Activated CD8-positive, alpha-beta memory T cell treated with anti-CD3 and anti-CD28 coated beads, Interleukin-2, amount 10 ng/mL, durations not matched to agents 7 days and 5 days (primary cell): ENCODE measurements around the gene SNAPC2. TPM values are rescaled to one million over a fixed set of nuclear protein-coding genes. Genes with fewer than 3 reads are reported as not detected.
A peak's percentile ranks its signal among the peaks of the same experiment; 100 is the strongest.

Experiments
- ATAC-seq: fragments of 150-1000 bp; cut with Tn5 transposase; one replicate; pipeline ENCODE4 v1.10.0; 2021; ENCODE audit warnings: moderate library complexity
- CTCF ChIA-PET: fragments of 350-600 bp; sonication (Branson Sonifier 250); formaldehyde crosslinking; loops from one replicate; lab custom pipeline; 2021; ENCODE audit warnings: antibody characterized with exemption; lab: Charles Lee
- DNase-seq: peaks from one replicate; pipeline ENCODE4 v3.0.0-alpha.2; 2020
- H3K27ac Mint-ChIP-seq: one replicate; pipeline ENCODE4 v1.8.0; 2021; ENCODE audit warnings: mild to moderate bottlenecking, mixed read lengths
- H3K27me3 Mint-ChIP-seq: one replicate; pipeline ENCODE4 v1.8.0; 2021; ENCODE audit warnings: mixed read lengths
- H3K36me3 Mint-ChIP-seq: one replicate; pipeline ENCODE4 v1.8.0; 2021; ENCODE audit warnings: mild to moderate bottlenecking, mixed read lengths
- H3K4me1 Mint-ChIP-seq: one replicate; pipeline ENCODE4 v1.8.0; 2021; ENCODE audit warnings: mixed read lengths
- H3K4me3 Mint-ChIP-seq: one replicate; pipeline ENCODE4 v1.8.0; 2021; ENCODE audit warnings: mild to moderate bottlenecking, moderate library complexity, mixed read lengths
- H3K9me3 Mint-ChIP-seq: one replicate; pipeline ENCODE4 v1.8.0; 2022; ENCODE audit warnings: low read depth, mixed read lengths
- total RNA-seq, 2 experiments: library from RNA; stranded (reverse); gene quantifications; one replicate each; pipeline ENCODE4 v1.2.3, GENCODE V29; 2021

The SNAPC2 gene, protein sequence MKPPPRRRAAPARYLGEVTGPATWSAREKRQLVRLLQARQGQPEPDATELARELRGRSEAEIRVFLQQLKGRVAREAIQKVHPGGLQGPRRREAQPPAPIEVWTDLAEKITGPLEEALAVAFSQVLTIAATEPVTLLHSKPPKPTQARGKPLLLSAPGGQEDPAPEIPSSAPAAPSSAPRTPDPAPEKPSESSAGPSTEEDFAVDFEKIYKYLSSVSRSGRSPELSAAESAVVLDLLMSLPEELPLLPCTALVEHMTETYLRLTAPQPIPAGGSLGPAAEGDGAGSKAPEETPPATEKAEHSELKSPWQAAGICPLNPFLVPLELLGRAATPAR
- 10 to 100 TPM; 18.0 to 24.0 TPM for total RNA-seq

DNA sequence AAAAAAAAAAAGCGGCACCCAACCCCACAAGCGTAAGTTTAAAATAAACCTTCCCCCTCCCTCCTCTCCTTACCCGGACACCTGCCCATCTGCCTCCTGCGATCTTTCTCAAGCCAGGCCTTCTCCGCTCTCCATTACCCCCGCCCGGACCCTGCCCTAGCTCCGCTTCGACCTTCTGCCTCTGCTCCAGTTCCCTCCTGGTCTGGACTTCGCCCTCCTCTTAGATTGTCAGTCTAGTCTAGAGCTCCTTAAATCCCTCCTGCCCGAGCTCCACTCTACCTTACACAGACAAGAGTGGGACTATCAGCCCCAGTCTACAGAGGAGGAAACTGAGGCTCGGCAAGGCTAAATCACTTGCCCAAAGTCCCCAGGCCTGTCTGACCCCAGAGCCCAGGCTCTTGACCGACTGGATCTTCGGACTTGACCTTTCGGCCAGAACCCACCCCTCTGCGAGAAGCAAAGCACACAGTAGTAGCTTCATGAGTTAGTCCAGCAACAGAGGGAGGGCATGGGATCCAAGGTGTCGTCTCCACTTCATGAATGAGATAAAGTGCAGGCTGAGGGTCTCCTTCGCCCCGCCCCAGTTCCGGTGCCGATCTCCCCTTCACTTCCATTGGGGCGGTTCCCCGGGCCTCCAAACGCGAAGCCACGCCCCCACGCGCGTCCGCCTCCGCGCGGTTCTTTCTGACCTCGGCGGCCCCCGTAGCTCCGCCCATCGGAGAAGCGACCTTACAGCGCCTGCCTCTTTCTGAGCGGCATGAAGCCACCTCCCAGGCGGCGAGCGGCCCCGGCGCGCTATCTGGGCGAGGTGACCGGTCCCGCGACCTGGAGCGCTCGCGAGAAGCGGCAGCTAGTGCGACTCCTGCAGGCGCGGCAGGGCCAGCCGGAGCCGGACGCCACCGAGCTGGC is at the start of gene SNAPC2:
TSS of gene SNAPC2 (plus strand) at position 729 of the 909 bp plus-strand sequence. CDS start at position 758, 29 bp downstream.
- Mint-ChIP-seq H3K9me3 (no peaks in the 10 kb centered on the region), H3K36me3 (peaks cover 4% of the 10 kb centered on the region), H3K27me3 (peaks cover 28% of the 10 kb centered on the region), H3K27ac (peak within 1 kb of the TSS; percentile 92), H3K4me1 (peaks cover 32% of the 10 kb centered on the region), H3K4me3 (peak within 1 kb of the TSS; percentile 83)
- DNase-seq = peak; percentile 98
- peak; percentile 78 for ATAC-seq
- CTCF ChIA-PET = interaction anchor here (1.0 to 7.6 kb wide), 12 partner anchors 10 to 351 kb away, joined by 3 to 75 read pairs (median 6); partner anchors contain the start of genes MAP2K7 and TIMM44

- peak; percentile 9 for ATAC-seq
- Mint-ChIP-seq H3K36me3 (no peaks in the 10 kb centered on the region), H3K4me3 (no peak overlapping the region), H3K27me3 (peaks cover 55% of the 10 kb centered on the region), H3K9me3 (no peaks in the 10 kb centered on the region), H3K4me1 (peaks cover 29% of the 10 kb centered on the region), H3K27ac (peak overlapping the region; percentile 17)
- CTCF ChIA-PET = interaction anchor here (0.5 to 0.7 kb wide), 2 partner anchors 33 to 396 kb away, joined by 3 to 6 read pairs; partner anchors contain the start of gene MAP2K7
- DNase-seq = peak; percentile 82
Measured at GRCh38 chr19:7870571-7871436, 49.3 kb upstream of the SNAPC2 start.

- Mint-ChIP-seq H3K27ac (peak overlapping the region; percentile 17), H3K27me3 (peaks cover 56% of the 10 kb centered on the region), H3K36me3 (no peaks in the 10 kb centered on the region), H3K9me3 (no peaks in the 10 kb centered on the region), H3K4me3 (peak overlapping the region; percentile 3), H3K4me1 (peaks cover 29% of the 10 kb centered on the region)
- CTCF ChIA-PET = interaction anchor here (0.5 kb wide), 1 partner anchor 395 kb away, joined by 3 read pairs; no protein-coding TSS in a partner anchor
- ATAC-seq (peak; percentile 5), DNase-seq (peak; percentile 88)
Measured at GRCh38 chr19:7871437-7872305, 48.5 kb upstream of the SNAPC2 start.

GRCh38 chr19:7872306-7873204 is 47.6 kb upstream of the SNAPC2 start:
- peaks cover 29% of the 10 kb centered on the region for H3K4me1 Mint-ChIP-seq
- no peak overlapping the region for H3K27ac Mint-ChIP-seq
- no peaks in the 10 kb centered on the region for H3K9me3 Mint-ChIP-seq
- no peak for DNase-seq
- no peak for ATAC-seq
- peaks cover 47% of the 10 kb centered on the region for H3K27me3 Mint-ChIP-seq
- CTCF ChIA-PET = interaction anchor here (0.6 kb wide), 1 partner anchor 972 kb away, joined by 3 read pairs; no protein-coding TSS in a partner anchor
- H3K36me3 Mint-ChIP-seq = no peaks in the 10 kb centered on the region
- H3K4me3 Mint-ChIP-seq = no peak overlapping the region

- no peaks in the 10 kb centered on the region for H3K9me3 Mint-ChIP-seq
- no peak overlapping the region for H3K27ac Mint-ChIP-seq
- DNase-seq = no peak
- peaks cover 26% of the 10 kb centered on the region for H3K4me1 Mint-ChIP-seq
- no peak for ATAC-seq
- H3K4me3 Mint-ChIP-seq = peak overlapping the region; percentile 38
- H3K27me3 Mint-ChIP-seq = peaks cover 40% of the 10 kb centered on the region
- CTCF ChIA-PET = no interaction called here
- no peaks in the 10 kb centered on the region for H3K36me3 Mint-ChIP-seq
Measured at GRCh38 chr19:7873304-7874075, 46.6 kb upstream of the SNAPC2 start.

GRCh38 chr19:7874076-7874896 is 45.9 kb upstream of the SNAPC2 start, which contains the start of gene PRR36:
PRR36 (minus strand) TSS chr19:7874390; CDS start chr19:7873689, 701 bp downstream.
- peak within 1 kb of the TSS; percentile 38 for H3K4me3 Mint-ChIP-seq
- CTCF ChIA-PET = interaction anchor here (1.5 to 2.3 kb wide), 2 partner anchors 13 to 29 kb away, joined by 3 to 7 read pairs; partner anchors contain the start of gene MAP2K7

DNA sequence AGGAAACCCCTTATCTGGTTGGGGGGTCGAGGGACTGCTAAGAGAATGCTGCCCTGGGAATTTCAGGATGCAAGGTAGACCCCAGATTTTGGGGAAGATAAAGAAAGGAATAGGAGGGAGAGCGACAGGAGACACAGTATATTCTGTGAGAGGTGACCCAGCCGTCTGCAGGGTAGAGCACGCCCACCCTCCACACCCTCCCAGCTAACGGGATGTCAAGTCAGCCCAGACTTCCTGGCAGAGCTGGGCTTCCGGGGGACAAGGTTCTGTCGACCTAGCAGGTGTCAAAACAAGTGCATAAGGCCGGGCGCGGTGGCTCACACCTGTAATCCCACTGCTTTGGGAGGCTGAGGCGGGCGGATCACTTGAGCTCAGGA is 45.3 kb upstream of the SNAPC2 start:
- Mint-ChIP-seq H3K4me1 (peaks cover 20% of the 10 kb centered on the region), H3K36me3 (no peaks in the 10 kb centered on the region), H3K27ac (no peak overlapping the region), H3K27me3 (peaks cover 39% of the 10 kb centered on the region), H3K9me3 (no peaks in the 10 kb centered on the region), H3K4me3 (no peak overlapping the region)
- CTCF ChIA-PET = interaction anchor here (1.5 to 2.3 kb wide), 2 partner anchors 13 to 29 kb away, joined by 3 to 7 read pairs; partner anchors contain the start of gene MAP2K7
- ATAC-seq = no peak
- DNase-seq = no peak

More at GRCh38 chr19:7874076-7874896, 45.9 kb upstream of the SNAPC2 start, which contains the start of gene PRR36:
- Mint-ChIP-seq H3K36me3 (no peaks in the 10 kb centered on the region), H3K9me3 (no peaks in the 10 kb centered on the region), H3K27me3 (peaks cover 39% of the 10 kb centered on the region), H3K4me1 (peaks cover 21% of the 10 kb centered on the region), H3K27ac (no peak within 1 kb of the TSS)
- DNase-seq = no peak
- ATAC-seq = no peak

DNA sequence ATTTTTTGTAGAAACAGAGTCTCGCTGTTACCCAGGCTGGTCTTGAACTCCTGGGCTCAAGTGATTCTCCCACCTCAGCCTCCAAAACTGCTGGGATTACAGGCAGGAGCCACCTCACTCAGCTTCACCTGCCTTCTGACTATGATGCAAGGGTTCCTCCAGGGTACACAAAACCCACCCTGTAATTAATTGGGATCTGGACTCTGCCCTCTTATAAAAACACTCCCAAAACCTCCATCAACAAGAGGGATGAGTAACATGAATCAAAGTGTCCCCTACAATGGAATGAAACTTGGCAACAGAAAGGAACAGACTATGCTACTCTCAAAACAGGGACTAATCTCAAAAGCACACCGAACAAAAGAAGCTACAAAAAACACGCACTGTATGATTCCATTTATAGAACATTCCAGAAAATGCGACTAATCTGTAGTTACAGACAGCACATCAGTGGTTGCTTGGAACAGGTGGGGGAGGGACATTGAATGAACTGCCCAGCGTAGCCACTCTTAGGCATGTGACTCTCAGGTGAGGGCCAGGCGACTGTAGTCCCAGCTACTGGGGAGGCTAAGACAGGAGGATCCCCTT is 42.8 kb upstream of the SNAPC2 start:
- H3K36me3 Mint-ChIP-seq = no peaks in the 10 kb centered on the region
- H3K4me1 Mint-ChIP-seq = peaks cover 3% of the 10 kb centered on the region
- no peak overlapping the region for H3K4me3 Mint-ChIP-seq
- H3K9me3 Mint-ChIP-seq = peaks cover 3% of the 10 kb centered on the region
- ATAC-seq = no peak
- H3K27ac Mint-ChIP-seq = no peak overlapping the region
- CTCF ChIA-PET = interaction anchor here (1.2 kb wide), 1 partner anchor 8 kb away, joined by 5 read pairs; no protein-coding TSS in a partner anchor
- no peak for DNase-seq
- peaks cover 26% of the 10 kb centered on the region for H3K27me3 Mint-ChIP-seq

GRCh38 chr19:7879111-7879807 is 40.9 kb upstream of the SNAPC2 start:
- DNase-seq = no peak
- H3K4me3 Mint-ChIP-seq = no peak overlapping the region
- peaks cover 3% of the 10 kb centered on the region for H3K9me3 Mint-ChIP-seq
- H3K36me3 Mint-ChIP-seq = no peaks in the 10 kb centered on the region
- H3K27me3 Mint-ChIP-seq = peaks cover 15% of the 10 kb centered on the region
- peak; percentile 27 for ATAC-seq
- H3K4me1 Mint-ChIP-seq = no peaks in the 10 kb centered on the region
- no peak overlapping the region for H3K27ac Mint-ChIP-seq
- CTCF ChIA-PET = interaction anchor here (0.7 to 1.5 kb wide), 2 partner anchors 10 to 66 kb away, joined by 3 to 6 read pairs; no protein-coding TSS in a partner anchor
